Measurements from ENCODE around the gene WTIP.

The WTIP gene

DNA sequence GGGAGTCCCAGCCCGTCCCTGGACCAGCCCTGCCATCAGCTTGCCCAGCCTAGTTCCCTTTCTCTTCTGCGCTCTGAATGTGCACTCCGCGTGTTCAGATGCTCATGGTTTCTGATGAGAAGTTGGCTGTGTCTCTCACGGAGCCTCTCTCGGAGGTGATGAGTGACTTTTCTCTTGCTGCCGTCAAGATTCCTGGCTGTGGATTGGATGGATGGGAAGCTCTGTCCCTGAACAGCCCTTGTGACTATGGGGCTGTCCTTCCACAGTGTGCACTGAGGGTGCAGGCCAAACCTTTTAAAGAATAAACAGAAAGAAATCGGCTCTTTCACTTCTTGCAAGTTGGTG, 24.4 kb downstream of the WTIP start:
- TF ChIP-seq, protein P1, sequence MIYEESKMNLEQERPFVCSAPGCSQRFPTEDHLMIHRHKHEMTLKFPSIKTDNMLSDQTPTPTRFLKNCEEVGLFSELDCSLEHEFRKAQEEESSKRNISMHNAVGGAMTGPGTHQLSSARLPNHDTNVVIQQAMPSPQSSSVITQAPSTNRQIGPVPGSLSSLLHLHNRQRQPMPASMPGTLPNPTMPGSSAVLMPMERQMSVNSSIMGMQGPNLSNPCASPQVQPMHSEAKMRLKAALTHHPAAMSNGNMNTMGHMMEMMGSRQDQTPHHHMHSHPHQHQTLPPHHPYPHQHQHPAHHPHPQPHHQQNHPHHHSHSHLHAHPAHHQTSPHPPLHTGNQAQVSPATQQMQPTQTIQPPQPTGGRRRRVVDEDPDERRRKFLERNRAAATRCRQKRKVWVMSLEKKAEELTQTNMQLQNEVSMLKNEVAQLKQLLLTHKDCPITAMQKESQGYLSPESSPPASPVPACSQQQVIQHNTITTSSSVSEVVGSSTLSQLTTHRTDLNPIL (CRISPR knock-in tag; IDR thresholded peaks at IDR 0.05; ENCODE audit: low read depth): no peak
- no peak for TF ChIP-seq ARNTL (CRISPR knock-in tag; IDR thresholded peaks at IDR 0.05; ENCODE audit: borderline replicate concordance, low read depth)
- TF ChIP-seq, protein P2, sequence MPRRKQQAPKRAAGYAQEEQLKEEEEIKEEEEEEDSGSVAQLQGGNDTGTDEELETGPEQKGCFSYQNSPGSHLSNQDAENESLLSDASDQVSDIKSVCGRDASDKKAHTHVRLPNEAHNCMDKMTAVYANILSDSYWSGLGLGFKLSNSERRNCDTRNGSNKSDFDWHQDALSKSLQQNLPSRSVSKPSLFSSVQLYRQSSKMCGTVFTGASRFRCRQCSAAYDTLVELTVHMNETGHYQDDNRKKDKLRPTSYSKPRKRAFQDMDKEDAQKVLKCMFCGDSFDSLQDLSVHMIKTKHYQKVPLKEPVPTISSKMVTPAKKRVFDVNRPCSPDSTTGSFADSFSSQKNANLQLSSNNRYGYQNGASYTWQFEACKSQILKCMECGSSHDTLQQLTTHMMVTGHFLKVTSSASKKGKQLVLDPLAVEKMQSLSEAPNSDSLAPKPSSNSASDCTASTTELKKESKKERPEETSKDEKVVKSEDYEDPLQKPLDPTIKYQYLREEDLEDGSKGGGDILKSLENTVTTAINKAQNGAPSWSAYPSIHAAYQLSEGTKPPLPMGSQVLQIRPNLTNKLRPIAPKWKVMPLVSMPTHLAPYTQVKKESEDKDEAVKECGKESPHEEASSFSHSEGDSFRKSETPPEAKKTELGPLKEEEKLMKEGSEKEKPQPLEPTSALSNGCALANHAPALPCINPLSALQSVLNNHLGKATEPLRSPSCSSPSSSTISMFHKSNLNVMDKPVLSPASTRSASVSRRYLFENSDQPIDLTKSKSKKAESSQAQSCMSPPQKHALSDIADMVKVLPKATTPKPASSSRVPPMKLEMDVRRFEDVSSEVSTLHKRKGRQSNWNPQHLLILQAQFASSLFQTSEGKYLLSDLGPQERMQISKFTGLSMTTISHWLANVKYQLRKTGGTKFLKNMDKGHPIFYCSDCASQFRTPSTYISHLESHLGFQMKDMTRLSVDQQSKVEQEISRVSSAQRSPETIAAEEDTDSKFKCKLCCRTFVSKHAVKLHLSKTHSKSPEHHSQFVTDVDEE (CRISPR knock-in tag; IDR thresholded peaks at IDR 0.05): no peak
- TF ChIP-seq, protein P3, sequence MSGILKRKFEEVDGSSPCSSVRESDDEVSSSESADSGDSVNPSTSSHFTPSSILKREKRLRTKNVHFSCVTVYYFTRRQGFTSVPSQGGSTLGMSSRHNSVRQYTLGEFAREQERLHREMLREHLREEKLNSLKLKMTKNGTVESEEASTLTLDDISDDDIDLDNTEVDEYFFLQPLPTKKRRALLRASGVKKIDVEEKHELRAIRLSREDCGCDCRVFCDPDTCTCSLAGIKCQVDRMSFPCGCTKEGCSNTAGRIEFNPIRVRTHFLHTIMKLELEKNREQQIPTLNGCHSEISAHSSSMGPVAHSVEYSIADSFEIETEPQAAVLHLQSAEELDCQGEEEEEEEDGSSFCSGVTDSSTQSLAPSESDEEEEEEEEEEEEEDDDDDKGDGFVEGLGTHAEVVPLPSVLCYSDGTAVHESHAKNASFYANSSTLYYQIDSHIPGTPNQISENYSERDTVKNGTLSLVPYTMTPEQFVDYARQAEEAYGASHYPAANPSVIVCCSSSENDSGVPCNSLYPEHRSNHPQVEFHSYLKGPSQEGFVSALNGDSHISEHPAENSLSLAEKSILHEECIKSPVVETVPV (CRISPR knock-in tag; IDR thresholded peaks at IDR 0.05): no peak
- no peak for TF ChIP-seq ZNF565 (CRISPR knock-in tag; conservative IDR thresholded peaks at IDR 0.05; ENCODE audit: low read depth)
- TF ChIP-seq, protein P4, sequence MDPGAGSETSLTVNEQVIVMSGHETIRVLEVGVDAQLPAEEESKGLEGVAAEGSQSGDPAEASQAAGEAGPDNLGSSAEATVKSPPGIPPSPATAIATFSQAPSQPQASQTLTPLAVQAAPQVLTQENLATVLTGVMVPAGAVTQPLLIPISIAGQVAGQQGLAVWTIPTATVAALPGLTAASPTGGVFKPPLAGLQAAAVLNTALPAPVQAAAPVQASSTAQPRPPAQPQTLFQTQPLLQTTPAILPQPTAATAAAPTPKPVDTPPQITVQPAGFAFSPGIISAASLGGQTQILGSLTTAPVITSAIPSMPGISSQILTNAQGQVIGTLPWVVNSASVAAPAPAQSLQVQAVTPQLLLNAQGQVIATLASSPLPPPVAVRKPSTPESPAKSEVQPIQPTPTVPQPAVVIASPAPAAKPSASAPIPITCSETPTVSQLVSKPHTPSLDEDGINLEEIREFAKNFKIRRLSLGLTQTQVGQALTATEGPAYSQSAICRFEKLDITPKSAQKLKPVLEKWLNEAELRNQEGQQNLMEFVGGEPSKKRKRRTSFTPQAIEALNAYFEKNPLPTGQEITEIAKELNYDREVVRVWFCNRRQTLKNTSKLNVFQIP (CRISPR knock-in tag; IDR thresholded peaks at IDR 0.05; ENCODE audit: borderline replicate concordance, low read depth): no peak
- no peak for TF ChIP-seq TCF4 (CRISPR knock-in tag; IDR thresholded peaks at IDR 0.05; ENCODE audit: borderline replicate concordance)
- no peak for TF ChIP-seq ZFP3 (CRISPR knock-in tag; IDR thresholded peaks at IDR 0.05)
- no peak for TF ChIP-seq SNAI2 (CRISPR knock-in tag; IDR thresholded peaks at IDR 0.05)
- ATAC-seq: no peak

DNA sequence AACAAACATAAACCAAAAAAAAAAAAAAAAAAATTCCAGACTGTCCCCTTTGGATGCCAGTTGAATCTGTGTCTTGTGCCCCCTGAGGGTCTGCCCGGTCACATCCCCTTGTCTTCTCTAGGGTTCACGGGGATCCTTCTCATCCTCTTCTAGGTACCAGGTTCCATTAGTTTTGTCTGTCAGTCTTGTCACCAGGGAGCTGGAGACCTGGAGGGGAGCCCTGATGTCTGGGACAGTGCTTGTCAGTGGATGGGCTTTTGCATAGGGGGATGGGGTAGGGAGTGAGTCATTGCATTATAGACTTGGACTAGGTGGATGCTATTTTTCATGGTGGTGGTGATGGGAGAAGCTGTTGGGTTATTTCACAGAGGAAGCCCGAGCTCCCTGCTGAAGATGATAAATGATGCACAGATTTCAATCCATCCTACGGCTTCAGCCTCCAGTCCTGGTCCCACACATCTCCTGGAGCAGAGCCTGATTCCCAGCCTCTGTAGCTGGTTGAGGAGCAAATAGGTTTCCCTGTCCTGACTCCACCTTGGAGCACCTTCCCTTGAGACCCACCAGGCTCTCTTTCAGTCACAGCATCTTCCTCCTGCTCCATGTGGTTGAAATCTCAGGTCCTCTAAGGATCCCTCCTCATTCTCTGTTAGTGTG, 26.0 kb downstream of the WTIP start:
- TF ChIP-seq ESRRG (CRISPR knock-in tag; IDR thresholded peaks at IDR 0.05): no peak
- TF ChIP-seq OSR1 (CRISPR knock-in tag; IDR thresholded peaks at IDR 0.05): no peak
- TF ChIP-seq ARNTL (CRISPR knock-in tag; IDR thresholded peaks at IDR 0.05; ENCODE audit: borderline replicate concordance, low read depth): no peak
- TF ChIP-seq, protein P1 (CRISPR knock-in tag; IDR thresholded peaks at IDR 0.05; ENCODE audit: low read depth): no peak
- no peak for TF ChIP-seq ZNF70 (CRISPR knock-in tag; IDR thresholded peaks at IDR 0.05)
- TF ChIP-seq, protein P3 (CRISPR knock-in tag; IDR thresholded peaks at IDR 0.05): no peak
- no peak for TF ChIP-seq ZNF565 (CRISPR knock-in tag; conservative IDR thresholded peaks at IDR 0.05; ENCODE audit: low read depth)
- no peak for TF ChIP-seq BACH2 (CRISPR knock-in tag; IDR thresholded peaks at IDR 0.05; ENCODE audit: borderline replicate concordance)
- TF ChIP-seq ISL1 (CRISPR knock-in tag; IDR thresholded peaks at IDR 0.05): no peak
- no peak for TF ChIP-seq ZNF8 (CRISPR knock-in tag; IDR thresholded peaks at IDR 0.05)
- TF ChIP-seq TOX (CRISPR knock-in tag; IDR thresholded peaks at IDR 0.05; ENCODE audit: borderline replicate concordance): no peak
- no peak for TF ChIP-seq CSDC2 (CRISPR knock-in tag; IDR thresholded peaks at IDR 0.05)
- TF ChIP-seq, protein P4 (CRISPR knock-in tag; IDR thresholded peaks at IDR 0.05; ENCODE audit: borderline replicate concordance, low read depth): no peak
- TF ChIP-seq ZFP3 (CRISPR knock-in tag; IDR thresholded peaks at IDR 0.05): no peak
- no peak for TF ChIP-seq TCF4 (CRISPR knock-in tag; IDR thresholded peaks at IDR 0.05; ENCODE audit: borderline replicate concordance)
- no peak for TF ChIP-seq PPARA (CRISPR knock-in tag; IDR thresholded peaks at IDR 0.05; ENCODE audit: borderline replicate concordance)
- TF ChIP-seq ZC3H10 (CRISPR knock-in tag; IDR thresholded peaks at IDR 0.05): no peak
- TF ChIP-seq, protein P2 (CRISPR knock-in tag; IDR thresholded peaks at IDR 0.05): no peak
- no peak; the same call in 2 of the 3 replicates for ATAC-seq

Data from SK-N-SH treated with all-trans-retinoic acid at 6 μM for 48 hours (cell line).